GM12878 (cell line): Measurements from ENCODE around the gene TSPAN12. TPM values are rescaled to one million over a fixed set of nuclear protein-coding genes. Genes with fewer than 3 reads are reported as not detected.

Experiments used
- ATAC-seq: fragments of 200-7000 bp; cut with Tn5 transposase; 3 replicates; pipeline ENCODE4 v1.9.1; 2020; ENCODE audit warnings: mild to moderate bottlenecking, moderate library complexity
- BruUV-seq: library from RNA; stranded (reverse); fragments of 400-500 nt; replicated peaks from 2 replicates; lab custom pipeline; 2021; lab: Mats Ljungman, UMichigan
- CTCF ChIA-PET: fragments of 300-600 bp; sonication (Branson Sonifier 250); formaldehyde crosslinking; extraction: SDS; loops from one replicate; lab custom pipeline; 2021; ENCODE audit warnings: inconsistent platforms; lab: Yijun Ruan, JAX
- POLR2A ChIA-PET: fragments of 350-600 bp; formaldehyde crosslinking; extraction: SDS; loops from one replicate; lab custom pipeline; 2021; ENCODE audit warnings: inconsistent platforms; lab: Charles Lee
- RAD21 ChIA-PET: fragments of 300-600 bp; sonication (Branson Sonifier 250); formaldehyde crosslinking; loops from one replicate; lab custom pipeline; 2023; ENCODE audit warnings: antibody characterized with exemption; ENCODE audit not compliant: unreplicated experiment; lab: Charles Lee
- SMC1A ChIA-PET: fragments of 300-600 bp; sonication (Branson Sonifier 250); formaldehyde crosslinking; loops from one replicate; lab custom pipeline; 2023; ENCODE audit not compliant: unreplicated experiment, uncharacterized antibody; lab: Charles Lee
- DNase-seq: peaks from one replicate; pipeline ENCODE4 v3.0.0-alpha.2; 2011; ENCODE audit warnings: low read depth, low spot score
- FAIRE-seq: peaks from 3 replicates; lab custom pipeline; 2011; peaks lifted over from hg19 to GRCh38; lab: Jason Lieb, UNC
- H2AFZ ChIP-seq: 2 replicates; pipeline ENCODE4 v1.6.0; 2011; ENCODE audit warnings: low read depth, low read length, control low read depth; ENCODE audit not compliant: control insufficient read depth
- H3K27ac ChIP-seq: 2 replicates; pipeline ENCODE4 v1.5.1; 2011; ENCODE audit warnings: control low read depth; ENCODE audit not compliant: control insufficient read depth, insufficient read depth
- H3K27me3 ChIP-seq, 2 experiments: replicated peaks in 1 of 2; 2 replicates each; pipeline versions ENCODE4 v1.6.0 to v1.6.1; 2011; ENCODE audit warnings: low read length in 1 of 2; ENCODE audit not compliant: control insufficient read depth in 2 of 2, insufficient read depth in 2 of 2
- H3K36me3 ChIP-seq, 2 experiments: 2 replicates each; pipeline ENCODE4 v1.5.1; 2011; ENCODE audit warnings: low read length in 1 of 2; ENCODE audit not compliant: control insufficient read depth in 2 of 2, insufficient read depth in 2 of 2
- H3K4me1 ChIP-seq: 2 replicates; pipeline ENCODE4 v1.6.1; 2011; ENCODE audit warnings: mild to moderate bottlenecking, low read length, moderate library complexity, mixed read lengths; ENCODE audit not compliant: control insufficient read depth, insufficient read depth
- H3K4me2 ChIP-seq: 2 replicates; pipeline ENCODE4 v1.6.0; 2011; ENCODE audit warnings: control low read depth; ENCODE audit not compliant: control insufficient read depth, insufficient read depth
- H3K4me3 ChIP-seq: fragments of 200-600 bp; sonication (generic); 2 replicates; pipeline ENCODE4 v1.5.1; 2016
- H3K79me2 ChIP-seq: 2 replicates; pipeline ENCODE4 v1.6.0; 2011; ENCODE audit warnings: low read length; ENCODE audit not compliant: control insufficient read depth, insufficient read depth
- H3K9ac ChIP-seq: 2 replicates; pipeline ENCODE4 v1.8.0; 2011; ENCODE audit warnings: low read length, control low read depth, mixed read lengths; ENCODE audit not compliant: control insufficient read depth, insufficient read depth
- H3K9me3 ChIP-seq: replicated peaks from 3 replicates; pipeline ENCODE4 v1.5.1; 2011; ENCODE audit warnings: mild to moderate bottlenecking, low read length; ENCODE audit not compliant: control insufficient read depth, insufficient read depth
- H4K20me1 ChIP-seq: 2 replicates; pipeline ENCODE4 v1.6.0; 2011; ENCODE audit not compliant: control insufficient read depth, insufficient read depth
- CHD2 ChIP-seq: IDR thresholded peaks from 2 replicates; pipeline ENCODE4 v1.6.1; 2011; ENCODE audit warnings: low read depth, low read length, improper control_type of control experiment, borderline replicate concordance
- E2F8 ChIP-seq: fragments of 450-650 bp; IDR thresholded peaks from 2 replicates; pipeline ENCODE4 v1.6.1; 2018; ENCODE audit warnings: mild to moderate bottlenecking, low read depth, moderate library complexity; ENCODE audit not compliant: partially characterized antibody
- EED ChIP-seq: sonication (generic); IDR thresholded peaks from 2 replicates; pipeline ENCODE4 v1.6.1; 2016; ENCODE audit warnings: antibody characterized with exemption, low read depth
- HDAC2 ChIP-seq: fragments of 200-600 bp; sonication (generic); IDR thresholded peaks from 2 replicates; pipeline ENCODE4 v1.6.1; 2017
- NFYA ChIP-seq: IDR thresholded peaks from 2 replicates; pipeline ENCODE4 v1.6.1; 2011; ENCODE audit warnings: low read depth, mild to moderate bottlenecking, low read length, improper control_type of control experiment, borderline replicate concordance
- ZSCAN29 ChIP-seq: fragments of 450-650 bp; IDR thresholded peaks from 2 replicates; pipeline ENCODE4 v1.6.1; 2017; ENCODE audit warnings: mild to moderate bottlenecking, moderate library complexity
- WGBS: methylation state at CpG from one replicate; pipeline ENCODE4 v1.1.6; 2016; ENCODE audit warnings: low lambda C conversion rate; ENCODE audit not compliant: insufficient replicate concordance, insufficient coverage; ENCODE audit errors: missing lambda C conversion rate; 5-methylcytosine and 5-hydroxymethylcytosine counted together
- in situ Hi-C: fragments of 300-500 bp; cut with MboI; formaldehyde crosslinking; loops from 9 replicates; pipeline ENCODE4 v1.14.3; 2018; ENCODE audit warnings: mixed read lengths
- intact Hi-C: fragments of 100-400 bp; cut with micrococcal nuclease; formaldehyde crosslinking; loops from one replicate; pipeline ENCODE4 v1.14.2; 2022; ENCODE audit not compliant: unreplicated experiment
- polyA plus RNA-seq, 11 experiments: library from polyadenylated mRNA; depleted of rRNA in 4 of 11; unstranded in 6 of 11; stranded (reverse) in 5 of 11; fragments of >200 nt; fragmentation: Nextera tagmentation in 4 of 11; fragmentation: Illumina TruSeq in 1 of 11; extraction: Ambion mirVana in 4 of 11; extraction: Trizol in 1 of 11; gene quantifications; 1 replicate in 1 of 11; 2 replicates in 10 of 11; pipeline versions ENCODE4 v1.2.1 to v1.2.3, GENCODE V29; 2011 to 2016; ENCODE audit warnings: inconsistent platforms in 2 of 11, missing spikeins in 2 of 11, low read depth in 1 of 11
- total RNA-seq, 4 experiments: library from RNA; depleted of rRNA in 3 of 4; stranded (reverse); fragments of >200 nt in 3 of 4; fragmentation: Illumina TruSeq in 1 of 4; extraction: Trizol in 1 of 4; gene quantifications; 2 replicates each; pipeline versions ENCODE4 v1.2.1 to v1.2.3, GENCODE V29; 2013 to 2021
- TF ChIP-seq, protein P1 (sequence below): IDR thresholded peaks from 2 replicates; pipeline ENCODE4 v1.6.1; 2012; ENCODE audit warnings: mild to moderate bottlenecking, low read depth, low read length

Gene TSPAN12
- total and polyA plus RNA-seq, 10 of the 15 experiments (the other 5 are each of a cell fraction or from before 2014, with no cell fraction given) = 0.67 to 110 (median 1.3) TPM

DNA sequence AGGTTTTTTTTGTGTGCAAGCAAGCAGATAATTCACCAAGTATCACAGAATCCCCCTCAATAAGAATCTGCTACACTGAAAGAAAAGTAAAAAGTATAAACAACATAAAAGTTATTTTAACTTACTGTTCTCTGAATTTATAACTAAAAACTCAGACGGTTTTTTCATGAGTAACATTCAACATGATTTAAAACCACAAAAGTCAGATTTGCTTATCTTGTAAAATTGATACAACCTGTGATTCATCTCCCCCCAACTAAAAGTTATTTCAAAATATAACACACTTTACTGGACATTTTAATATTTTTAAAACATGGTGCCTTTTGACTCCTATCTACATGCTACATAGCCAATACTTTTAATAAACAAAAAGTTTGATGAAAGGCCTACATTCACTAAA lies 32.8 kb downstream of the TSPAN12 start:
- H3K9me3 ChIP-seq = no peaks in the 10 kb centered on the region; the same call in 2 of the 3 replicates
- H3K79me2 ChIP-seq = no peaks in the 10 kb centered on the region
- in situ Hi-C loops (no loop called here), intact Hi-C loops (no loop called here)
- ChIA-PET POLR2A (interaction anchor here (1.3 to 2.0 kb wide), 2 partner anchors 23 to 32 kb away, joined by 4 to 8 read pairs; no protein-coding TSS in a partner anchor), SMC1A (interaction anchor here (1.1 to 2.9 kb wide), 5 partner anchors 9 to 32 kb away, joined by 6 to 13 read pairs (median 8); partner anchors contain the start of gene TSPAN12), RAD21 (interaction anchor here (1.2 to 1.9 kb wide), 3 partner anchors 13 to 106 kb away, joined by 3 to 14 read pairs (median 11); no protein-coding TSS in a partner anchor), CTCF (interaction anchor here (1.1 to 2.3 kb wide), 3 partner anchors 8 to 30 kb away, joined by 5 to 10 read pairs (median 6); no protein-coding TSS in a partner anchor)
- H3K4me1 ChIP-seq = no peaks in the 10 kb centered on the region
- H3K4me2 ChIP-seq = no peak overlapping the region
- BruUV-seq = no TSS peak
- 0% methylated on average over 1 of the region's 1 CpG for WGBS
- TF ChIP-seq HDAC2 (no peak), CHD2 (no peak), EED (no peak), ZSCAN29 (no peak), E2F8 (no peak), NFYA (no peak)
- TF ChIP-seq, protein P1, sequence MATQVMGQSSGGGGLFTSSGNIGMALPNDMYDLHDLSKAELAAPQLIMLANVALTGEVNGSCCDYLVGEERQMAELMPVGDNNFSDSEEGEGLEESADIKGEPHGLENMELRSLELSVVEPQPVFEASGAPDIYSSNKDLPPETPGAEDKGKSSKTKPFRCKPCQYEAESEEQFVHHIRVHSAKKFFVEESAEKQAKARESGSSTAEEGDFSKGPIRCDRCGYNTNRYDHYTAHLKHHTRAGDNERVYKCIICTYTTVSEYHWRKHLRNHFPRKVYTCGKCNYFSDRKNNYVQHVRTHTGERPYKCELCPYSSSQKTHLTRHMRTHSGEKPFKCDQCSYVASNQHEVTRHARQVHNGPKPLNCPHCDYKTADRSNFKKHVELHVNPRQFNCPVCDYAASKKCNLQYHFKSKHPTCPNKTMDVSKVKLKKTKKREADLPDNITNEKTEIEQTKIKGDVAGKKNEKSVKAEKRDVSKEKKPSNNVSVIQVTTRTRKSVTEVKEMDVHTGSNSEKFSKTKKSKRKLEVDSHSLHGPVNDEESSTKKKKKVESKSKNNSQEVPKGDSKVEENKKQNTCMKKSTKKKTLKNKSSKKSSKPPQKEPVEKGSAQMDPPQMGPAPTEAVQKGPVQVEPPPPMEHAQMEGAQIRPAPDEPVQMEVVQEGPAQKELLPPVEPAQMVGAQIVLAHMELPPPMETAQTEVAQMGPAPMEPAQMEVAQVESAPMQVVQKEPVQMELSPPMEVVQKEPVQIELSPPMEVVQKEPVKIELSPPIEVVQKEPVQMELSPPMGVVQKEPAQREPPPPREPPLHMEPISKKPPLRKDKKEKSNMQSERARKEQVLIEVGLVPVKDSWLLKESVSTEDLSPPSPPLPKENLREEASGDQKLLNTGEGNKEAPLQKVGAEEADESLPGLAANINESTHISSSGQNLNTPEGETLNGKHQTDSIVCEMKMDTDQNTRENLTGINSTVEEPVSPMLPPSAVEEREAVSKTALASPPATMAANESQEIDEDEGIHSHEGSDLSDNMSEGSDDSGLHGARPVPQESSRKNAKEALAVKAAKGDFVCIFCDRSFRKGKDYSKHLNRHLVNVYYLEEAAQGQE = no peak
- H2AFZ ChIP-seq = no peak overlapping the region
- no peaks in the 10 kb centered on the region for H3K27me3 ChIP-seq
- H3K9ac ChIP-seq = no peak overlapping the region
- no peak overlapping the region for H3K4me3 ChIP-seq
- DNase-seq (no peak), FAIRE-seq (no peak), ATAC-seq (no peak)
- no peak overlapping the region for H3K27ac ChIP-seq
- H4K20me1 ChIP-seq = no peaks in the 10 kb centered on the region
- no peaks in the 10 kb centered on the region; a peak in 2 of 4 replicates for H3K36me3 ChIP-seq
